ENCODE results near the gene TTC12.

TTC12 gene

GRCh38 chr11:113339929-113340589, 25.7 kb downstream of the TTC12 start:
- no peaks in the 10 kb centered on the region for H4K20me1 ChIP-seq (ENCODE audit: insufficient read depth, low read length)

GRCh38 chr11:113341388-113342165, 27.2 kb downstream of the TTC12 start:
- TF ChIP-seq CTCF (IDR thresholded peaks at IDR 0.05; ENCODE audit: low read length) (no peak), EZH2 (optimal IDR thresholded peaks at IDR 0.05; ENCODE audit: low read depth, low read length) (no peak), EZH2phosphoT487 (IDR thresholded peaks at IDR 0.05; ENCODE audit: low read length) (no peak)
- Histone ChIP-seq H3K9me3 (replicated peaks; ENCODE audit: insufficient read depth, low read length) (no peaks in the 10 kb centered on the region), H3K4me3 (ENCODE audit: low read length) (no peak overlapping the region), H3K36me3 (replicated peaks; ENCODE audit: insufficient read depth, low read length) (no peaks in the 10 kb centered on the region), H3K9me2 (replicated peaks; ENCODE audit: insufficient read depth, low read length) (no peaks in the 10 kb centered on the region), H3K4me1 (ENCODE audit: low read length) (no peaks in the 10 kb centered on the region), H3K27ac (ENCODE audit: low read length) (no peak overlapping the region), H3K27me3 (replicated peaks; ENCODE audit: insufficient read depth, low read length) (no peaks in the 10 kb centered on the region), H3K4me2 (ENCODE audit: low read depth, low read length) (no peak overlapping the region), H4K20me1 (ENCODE audit: insufficient read depth, low read length) (no peaks in the 10 kb centered on the region), H3K9ac (ENCODE audit: low read length) (no peak overlapping the region), H2AFZ (ENCODE audit: low read length) (no peak overlapping the region), H3F3A (ENCODE audit: insufficient read depth, low read length) (no peaks in the 10 kb centered on the region), H3K79me2 (ENCODE audit: low read length) (no peaks in the 10 kb centered on the region)
- DNase-seq = no peak

More at GRCh38 chr11:113339929-113340589, 25.7 kb downstream of the TTC12 start:
- Histone ChIP-seq H3F3A (ENCODE audit: insufficient read depth, low read length) (0 out of 2 replicates have a peak, but pooled peaks cover under 1% of the 10 kb centered on the region), H3K9me2 (replicated peaks; ENCODE audit: insufficient read depth, low read length) (no peaks in the 10 kb centered on the region), H3K4me3 (ENCODE audit: low read length) (no peak overlapping the region), H3K9me3 (replicated peaks; ENCODE audit: insufficient read depth, low read length) (no peaks in the 10 kb centered on the region), H2AFZ (ENCODE audit: low read length) (no peak overlapping the region), H3K27me3 (replicated peaks; ENCODE audit: insufficient read depth, low read length) (no peaks in the 10 kb centered on the region), H3K9ac (ENCODE audit: low read length) (no peak overlapping the region), H3K27ac (ENCODE audit: low read length) (no peak overlapping the region), H3K36me3 (replicated peaks; ENCODE audit: insufficient read depth, low read length) (no peaks in the 10 kb centered on the region), H3K4me1 (ENCODE audit: low read length) (peaks cover 2% of the 10 kb centered on the region), H3K79me2 (ENCODE audit: low read length) (no peaks in the 10 kb centered on the region), H3K4me2 (ENCODE audit: low read depth, low read length) (no peak overlapping the region)
- no peak for DNase-seq
- no peak for TF ChIP-seq EZH2phosphoT487 (IDR thresholded peaks at IDR 0.05; ENCODE audit: low read length)
- no peak for TF ChIP-seq EZH2 (optimal IDR thresholded peaks at IDR 0.05; ENCODE audit: low read depth, low read length)
- no peak for TF ChIP-seq CTCF (IDR thresholded peaks at IDR 0.05; ENCODE audit: low read length)

GRCh38 chr11:113345978-113346377, 31.6 kb downstream of the TTC12 start:
- Histone ChIP-seq H3K27me3 (replicated peaks; ENCODE audit: insufficient read depth, low read length) (no peaks in the 10 kb centered on the region), H3K4me3 (ENCODE audit: low read length) (no peak overlapping the region), H3K27ac (ENCODE audit: low read length) (no peak overlapping the region), H4K20me1 (ENCODE audit: insufficient read depth, low read length) (no peaks in the 10 kb centered on the region), H3K36me3 (replicated peaks; ENCODE audit: insufficient read depth, low read length) (no peaks in the 10 kb centered on the region), H3K9ac (ENCODE audit: low read length) (no peak overlapping the region), H2AFZ (ENCODE audit: low read length) (no peak overlapping the region), H3K79me2 (ENCODE audit: low read length) (no peaks in the 10 kb centered on the region), H3K4me1 (ENCODE audit: low read length) (no peaks in the 10 kb centered on the region), H3K9me3 (replicated peaks; ENCODE audit: insufficient read depth, low read length) (no peaks in the 10 kb centered on the region), H3K9me2 (replicated peaks; ENCODE audit: insufficient read depth, low read length) (no peaks in the 10 kb centered on the region), H3F3A (ENCODE audit: insufficient read depth, low read length) (no peaks in the 10 kb centered on the region), H3K4me2 (ENCODE audit: low read depth, low read length) (no peak overlapping the region)
- no peak for DNase-seq
- TF ChIP-seq EZH2 (optimal IDR thresholded peaks at IDR 0.05; ENCODE audit: low read depth, low read length) = no peak
- no peak for TF ChIP-seq CTCF (IDR thresholded peaks at IDR 0.05; ENCODE audit: low read length)
- TF ChIP-seq EZH2phosphoT487 (IDR thresholded peaks at IDR 0.05; ENCODE audit: low read length) = no peak
